ENCODE results near the gene UTS2R.
"Not testable (repeated sequence)": the region's sequence is repeated elsewhere in the genome, so short reads cannot be mapped to it uniquely, and the experiment has no call there.

UTS2R gene

DNA sequence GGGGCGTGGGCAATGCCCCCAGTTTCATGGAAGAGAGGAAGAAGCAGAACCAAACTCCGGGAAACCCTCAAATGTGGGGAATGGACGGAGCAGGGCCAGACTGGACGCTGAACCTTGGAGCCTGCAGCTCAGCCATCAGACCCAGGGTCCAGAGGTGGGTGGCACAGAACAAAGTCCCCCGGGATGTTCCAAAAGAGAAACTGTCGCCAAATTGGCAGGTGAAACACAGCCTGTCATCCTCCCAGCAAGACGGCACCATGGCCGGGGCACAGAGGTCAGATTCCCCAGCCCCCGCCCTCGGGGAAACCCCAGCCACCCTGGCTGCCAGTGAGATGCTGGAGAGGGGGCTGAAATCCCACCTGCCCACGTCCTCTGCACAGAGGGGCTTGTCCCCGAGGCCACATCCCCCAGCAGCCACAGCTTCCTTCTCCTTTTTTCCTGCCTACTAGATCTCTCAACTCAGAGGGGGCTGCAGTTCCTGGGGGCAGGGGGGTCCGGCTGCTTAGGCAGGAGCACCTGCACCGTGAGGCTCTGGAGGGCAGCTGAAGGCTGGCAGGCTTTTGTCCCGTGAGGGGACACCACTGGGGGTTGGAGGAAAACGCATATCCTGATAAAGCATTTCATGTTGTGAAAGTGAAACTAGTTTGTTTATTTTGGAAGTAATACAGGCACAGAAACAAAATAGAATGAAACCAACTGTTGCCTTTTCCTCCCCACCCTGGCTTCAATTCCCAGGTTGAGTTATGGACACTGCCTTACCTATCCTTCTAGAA is 36.8 kb upstream of the UTS2R start:
- DNase-seq: no peak

DNA sequence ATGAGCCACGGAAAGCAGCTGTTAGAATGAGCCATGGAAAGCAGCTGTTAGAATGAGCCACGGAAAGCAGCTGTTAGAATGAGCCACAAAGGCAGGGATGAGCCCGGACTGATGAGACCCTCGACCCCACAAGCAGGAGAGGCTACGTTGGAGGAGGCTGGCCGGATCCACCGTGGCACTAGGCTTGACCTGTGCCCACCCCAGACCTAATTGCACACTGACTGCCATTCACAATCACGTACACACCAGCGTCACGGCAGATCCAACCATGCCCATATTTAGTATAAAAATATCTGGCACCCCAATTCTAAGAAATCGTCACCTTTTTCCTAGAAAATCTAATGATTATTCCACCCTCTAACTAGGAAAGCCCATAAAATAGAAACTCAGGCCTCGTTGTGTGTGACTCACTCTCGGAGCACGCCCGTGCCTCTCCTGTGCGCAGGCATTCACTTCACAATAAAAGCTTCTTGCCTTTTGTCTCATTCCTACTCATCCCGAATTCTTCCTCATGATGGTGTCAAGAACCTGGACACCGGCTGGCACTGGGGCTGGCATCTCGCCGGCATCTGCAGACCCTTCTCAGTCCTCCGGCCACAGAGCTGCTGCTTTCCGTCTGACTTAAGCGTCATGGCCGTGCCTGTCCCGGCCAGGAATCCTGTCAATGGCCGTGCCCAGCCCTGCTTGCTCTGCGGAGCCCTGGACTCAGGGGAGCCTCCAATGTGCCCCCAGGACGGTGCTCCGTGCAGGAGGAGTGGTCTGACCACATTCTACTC is 32.5 kb upstream of the UTS2R start:
- DNase-seq: peak; percentile 45

DNA sequence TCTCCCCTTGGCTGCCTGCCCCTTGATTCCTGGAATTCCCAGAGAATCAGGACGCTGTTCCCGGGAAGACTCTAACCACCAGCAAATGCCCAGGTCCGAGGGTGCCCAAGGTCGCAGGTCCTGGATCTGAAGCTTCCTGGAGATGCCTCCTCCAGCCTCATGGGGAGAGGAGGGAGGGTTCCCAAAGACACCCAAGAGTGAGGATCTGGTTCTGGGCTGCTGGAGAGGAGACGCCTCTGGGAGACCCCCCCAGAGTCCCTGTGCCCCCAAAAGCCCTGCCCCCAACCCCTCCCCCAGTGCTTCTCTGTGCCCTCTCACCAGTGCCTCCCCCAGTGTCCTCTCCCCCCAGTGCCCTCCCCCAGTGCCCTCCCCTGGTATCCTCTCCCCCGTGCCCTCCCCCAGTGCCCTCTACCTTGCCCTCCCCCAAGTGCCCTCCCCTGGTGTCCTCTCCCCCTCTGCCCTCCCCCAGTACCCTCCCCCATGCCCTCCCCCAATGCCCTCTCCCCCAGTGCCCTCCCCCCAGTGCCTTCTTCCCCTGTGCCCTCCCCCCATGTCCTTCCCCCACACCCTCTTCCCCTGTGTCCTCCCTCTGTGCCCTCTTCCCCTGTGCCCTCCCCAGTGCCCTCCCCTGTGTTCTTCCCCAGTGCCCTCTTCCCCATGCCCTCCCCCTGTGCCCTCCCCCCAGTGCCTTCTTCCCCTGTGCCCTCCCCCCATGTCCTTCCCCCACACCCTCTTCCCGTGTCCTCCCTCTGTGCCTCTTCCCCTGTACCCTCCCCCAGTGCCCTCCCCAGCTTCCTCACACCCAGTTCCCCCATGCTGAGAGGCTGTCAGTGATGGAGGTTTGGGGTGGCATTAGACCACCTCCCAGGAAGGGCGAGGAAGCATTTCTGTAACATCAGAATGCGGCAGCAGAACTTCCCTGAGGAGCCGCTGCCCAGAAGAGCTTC is 31.7 kb upstream of the UTS2R start:
- no peak for DNase-seq

DNA sequence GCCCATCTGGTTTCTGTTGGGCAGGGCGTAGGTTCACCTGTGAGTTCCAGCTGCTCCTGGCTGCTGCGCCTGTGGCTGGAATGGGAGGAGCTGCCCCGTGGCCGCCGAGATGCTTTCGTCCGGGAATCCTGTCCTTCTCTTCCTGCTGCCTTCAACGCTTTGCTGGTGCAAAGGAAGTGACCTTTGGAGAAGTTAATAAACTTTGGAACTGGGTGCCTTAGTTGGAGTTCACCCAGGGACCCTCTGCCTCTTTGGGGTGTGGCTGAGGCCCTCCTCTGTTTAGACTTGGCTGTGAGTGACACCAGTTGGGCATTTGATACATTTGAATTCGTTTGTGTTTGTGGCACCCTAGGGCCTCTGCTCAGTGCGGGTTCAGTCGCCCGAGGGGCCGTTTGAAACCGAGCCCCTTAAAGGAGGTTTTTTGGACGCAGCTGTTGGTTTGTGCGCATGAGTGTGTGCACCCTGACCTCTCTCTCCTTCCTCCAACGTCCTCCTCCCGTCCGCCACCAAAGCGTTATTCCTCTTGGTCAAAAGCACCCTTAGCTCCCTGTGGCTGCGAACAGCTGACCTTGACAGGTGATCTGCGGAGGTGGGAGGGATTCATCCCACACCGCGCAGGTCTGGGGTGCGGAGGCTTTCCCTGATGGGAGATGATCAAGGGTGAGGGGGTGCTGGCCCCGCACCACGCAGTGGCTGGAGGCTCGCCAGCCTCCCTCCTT is 29.0 kb upstream of the UTS2R start:
- no peak for DNase-seq

DNA sequence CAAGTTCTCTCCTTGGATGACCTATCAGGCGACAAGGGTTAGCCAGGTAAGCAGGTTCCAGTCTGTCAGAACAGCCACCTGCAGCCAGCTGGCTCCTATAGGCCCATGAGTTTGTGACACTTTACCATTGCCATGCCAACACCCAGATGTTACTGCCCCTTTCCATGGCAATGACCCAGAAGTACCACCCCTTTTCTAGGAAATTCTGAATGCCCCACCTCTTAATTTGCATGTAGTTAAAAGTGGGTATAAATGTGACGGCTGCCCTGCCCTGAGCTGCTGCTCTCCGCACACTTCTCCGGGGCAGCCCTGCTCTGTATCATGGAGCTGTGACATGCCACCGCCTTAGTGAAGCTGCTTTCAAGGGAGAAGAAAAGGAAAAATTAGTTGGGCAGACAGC is 28.0 kb upstream of the UTS2R start:
- DNase-seq: no peak

DNA sequence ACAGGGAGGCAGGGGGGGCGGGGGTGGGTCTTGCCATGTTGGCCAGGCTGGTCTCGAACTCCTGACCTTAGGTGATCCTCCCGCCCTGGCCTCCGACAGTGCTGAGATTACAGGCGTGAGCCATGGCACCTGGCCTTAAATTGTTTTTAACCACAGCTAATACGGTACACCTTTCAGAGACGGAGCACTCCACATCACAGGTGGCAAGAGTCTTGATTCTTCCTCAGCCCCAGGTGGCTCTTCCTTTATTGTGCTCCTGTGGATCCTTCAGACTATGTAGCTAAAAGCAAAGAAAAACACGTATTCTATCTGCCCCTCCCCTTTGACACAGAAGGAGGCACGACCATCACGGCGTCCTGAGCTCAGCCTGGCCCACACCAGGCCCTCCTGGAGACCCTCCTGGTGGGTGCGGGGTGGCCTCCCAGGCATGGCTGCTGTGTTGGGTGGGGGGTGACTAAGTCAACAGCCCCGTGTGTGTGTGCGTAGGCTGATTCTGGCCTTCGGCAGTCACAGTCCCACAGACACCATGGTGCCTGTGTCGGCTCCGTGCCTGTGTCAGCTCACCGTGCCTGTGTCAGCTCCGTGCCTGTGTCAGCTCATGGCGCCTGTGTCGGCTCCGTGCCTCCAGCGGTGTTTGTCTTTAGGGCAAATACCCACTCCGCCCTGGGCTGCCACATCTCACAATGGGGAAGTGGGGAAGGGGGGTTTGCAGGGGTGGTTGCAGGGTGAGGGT is 27.2 kb upstream of the UTS2R start:
- DNase-seq: no peak

DNA sequence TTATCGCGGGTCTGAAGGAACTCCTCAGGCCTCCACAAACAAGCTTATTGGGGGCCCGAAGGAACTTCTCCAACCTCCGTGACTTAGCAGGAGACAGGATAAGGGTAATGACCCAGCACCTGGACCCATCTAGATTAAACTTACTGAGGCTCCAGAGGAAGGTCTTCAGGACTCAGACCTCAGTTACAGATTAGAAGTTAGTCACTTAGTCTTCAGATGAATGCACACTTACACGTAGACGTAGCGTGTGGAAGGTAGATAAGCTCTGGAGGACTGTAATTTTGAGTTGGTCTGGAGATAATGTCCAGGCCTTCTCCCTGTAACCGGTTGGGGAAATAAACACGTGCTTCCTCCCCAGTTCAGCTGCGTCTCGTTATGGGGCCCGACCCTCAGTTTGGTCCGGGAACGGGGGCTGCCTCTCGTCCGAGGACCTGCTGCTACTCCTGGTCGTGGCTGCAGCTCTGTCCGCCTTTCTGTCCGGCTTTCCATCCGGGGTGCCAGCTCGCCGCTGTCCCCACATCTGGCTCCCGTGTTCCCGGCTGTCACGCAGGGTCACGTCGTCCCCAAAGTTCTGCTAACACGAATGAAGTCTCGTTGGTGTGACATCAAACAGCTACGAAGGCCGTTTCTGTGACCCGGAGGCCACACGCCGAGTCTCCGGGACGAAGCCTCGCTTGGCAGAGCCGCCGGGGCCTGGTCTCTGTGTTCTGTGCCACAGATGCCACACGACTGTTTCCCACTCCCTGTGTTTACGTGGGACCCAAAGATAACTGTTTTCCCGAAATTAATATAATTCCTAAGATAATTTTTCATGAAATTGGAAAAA is 26.2 kb upstream of the UTS2R start:
- no peak for DNase-seq

DNA sequence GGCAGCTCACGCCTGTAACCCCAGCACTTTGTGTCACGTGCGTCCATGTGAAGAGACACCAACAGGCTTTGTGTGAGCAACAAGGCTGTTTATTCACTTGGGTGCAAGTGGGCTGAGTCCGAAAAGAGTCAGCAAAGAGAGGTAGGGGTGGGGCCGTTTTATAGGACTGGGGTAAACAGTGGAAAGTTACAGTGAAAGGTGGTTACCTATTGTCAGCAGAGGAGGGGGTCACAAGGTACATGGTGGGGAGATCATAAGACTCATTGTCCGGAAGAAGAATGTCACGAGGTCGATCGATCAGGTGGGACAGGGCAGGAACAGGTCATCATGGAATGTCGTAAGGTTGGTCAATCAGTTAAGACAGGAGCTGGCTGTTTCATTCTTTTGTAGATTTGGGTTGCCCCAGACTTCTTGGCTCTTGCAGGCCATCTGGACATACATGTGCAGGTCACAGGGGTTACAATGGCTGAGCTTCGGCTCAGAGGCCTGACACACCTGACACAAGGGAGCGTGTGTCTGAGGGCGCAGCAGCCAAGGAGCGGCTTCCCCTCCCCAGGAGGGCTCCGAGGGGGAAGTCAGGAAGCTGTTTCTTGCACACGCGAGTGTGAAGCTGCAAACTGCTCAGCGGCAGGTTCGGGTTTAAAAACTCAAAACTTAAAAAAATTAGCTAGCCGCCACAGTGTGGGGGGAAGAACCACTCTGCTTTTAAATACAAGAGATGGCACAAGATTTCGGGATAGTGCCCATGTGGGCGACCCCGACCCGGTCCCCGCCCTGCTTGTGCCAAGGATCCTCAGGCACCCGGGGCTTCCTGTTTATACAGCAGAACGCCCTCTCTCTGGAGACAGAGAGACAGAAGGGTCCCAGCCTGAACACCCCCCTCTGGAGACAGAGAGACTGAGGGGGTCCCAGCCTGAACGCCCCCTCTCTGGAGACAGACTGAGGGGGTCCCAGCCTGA is 24.9 kb upstream of the UTS2R start:
- no peak for DNase-seq

DNA sequence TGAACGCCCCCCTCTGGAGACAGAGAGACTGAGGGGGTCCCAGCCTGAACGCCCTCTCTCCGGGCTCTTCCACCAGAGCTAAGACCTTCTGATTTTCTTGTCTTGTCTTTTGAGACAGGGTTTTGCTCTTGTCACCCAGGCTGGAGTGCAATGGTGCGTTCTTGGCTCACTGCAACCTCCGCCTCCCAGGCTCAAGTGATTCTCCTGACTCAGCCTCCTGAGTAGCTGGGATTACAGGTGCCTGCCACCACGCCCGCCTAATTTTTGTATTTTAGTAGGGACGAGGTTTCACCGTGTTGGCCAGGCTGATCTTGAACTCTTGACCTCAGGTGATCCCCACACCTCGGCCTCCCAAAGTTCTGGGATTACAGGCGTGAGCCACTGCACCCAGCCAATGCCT is 23.6 kb upstream of the UTS2R start:
- DNase-seq: not testable (repeated sequence)

GRCh38 chr17:82348434-82348833 is 23.1 kb upstream of the UTS2R start:
- no peak for DNase-seq

- DNase-seq: no peak
Observed at GRCh38 chr17:82348866-82349265, 22.7 kb upstream of the UTS2R start.

DNA sequence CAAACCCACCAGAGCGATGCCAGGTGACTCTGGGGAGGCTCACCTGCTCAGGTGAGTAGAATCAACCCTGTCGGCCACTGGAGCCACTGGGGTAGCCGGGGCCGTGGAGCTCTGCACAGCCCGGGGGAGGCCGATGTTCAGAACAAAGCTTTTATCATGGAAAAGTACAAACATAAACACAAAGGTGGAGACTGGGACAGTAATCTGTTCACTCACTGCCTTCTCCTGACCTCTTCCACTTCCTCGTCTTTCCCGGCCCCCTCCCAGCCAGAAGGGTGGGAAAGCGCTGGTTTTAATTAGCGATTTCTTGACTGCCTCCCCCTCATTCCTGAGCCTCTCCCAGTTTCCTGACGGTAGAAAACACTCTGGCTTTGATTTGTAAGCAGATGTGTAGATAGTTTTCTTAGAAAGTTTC is 22.3 kb upstream of the UTS2R start:
- no peak for DNase-seq

DNA sequence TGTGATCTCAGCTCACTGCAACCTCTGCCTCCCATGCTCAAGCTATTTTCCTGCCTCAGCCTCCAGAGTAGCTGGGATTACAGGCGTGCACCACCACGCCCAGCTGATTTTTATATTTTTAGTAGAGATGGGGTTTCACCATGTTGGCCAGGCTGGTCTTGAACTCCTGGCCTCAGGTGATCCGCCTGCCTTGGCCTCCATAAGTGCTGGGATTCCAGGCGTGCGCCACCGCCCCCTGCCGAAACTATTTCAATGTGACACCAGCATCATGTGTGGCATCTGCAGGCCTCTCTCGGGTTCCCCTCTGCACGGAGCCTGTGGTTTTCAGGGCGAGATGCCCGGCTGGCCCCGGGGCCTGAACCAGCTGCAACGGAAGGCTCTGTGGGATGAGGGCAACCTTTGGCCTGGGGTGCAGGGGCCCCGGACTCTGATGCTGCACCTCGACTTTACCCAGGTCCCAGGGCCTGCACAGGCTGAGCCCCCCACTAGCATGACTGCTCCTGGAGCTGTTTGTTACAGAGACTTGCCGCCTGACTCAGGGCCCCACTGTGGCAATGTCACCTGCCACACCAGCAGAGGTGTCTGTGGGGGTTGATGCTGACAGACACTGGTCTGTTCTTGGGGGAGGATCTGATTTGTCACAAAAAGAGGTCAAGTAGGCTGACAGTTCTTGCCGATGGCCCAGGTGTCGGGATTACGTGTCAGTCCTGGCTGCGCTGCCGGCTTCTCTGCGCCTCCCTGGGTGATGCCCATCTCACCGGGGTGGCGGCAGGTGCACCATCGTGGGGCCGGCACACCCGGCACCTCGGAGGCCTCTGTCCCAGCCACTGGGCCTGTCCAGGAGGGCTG is 21.2 kb upstream of the UTS2R start:
- peak; percentile 50 for DNase-seq

GRCh38 chr17:82351254-82351712 is 20.3 kb upstream of the UTS2R start:
- no peak for DNase-seq

GRCh38 chr17:82351713-82352488 is 19.7 kb upstream of the UTS2R start:
- DNase-seq: peak; percentile 95

DNA sequence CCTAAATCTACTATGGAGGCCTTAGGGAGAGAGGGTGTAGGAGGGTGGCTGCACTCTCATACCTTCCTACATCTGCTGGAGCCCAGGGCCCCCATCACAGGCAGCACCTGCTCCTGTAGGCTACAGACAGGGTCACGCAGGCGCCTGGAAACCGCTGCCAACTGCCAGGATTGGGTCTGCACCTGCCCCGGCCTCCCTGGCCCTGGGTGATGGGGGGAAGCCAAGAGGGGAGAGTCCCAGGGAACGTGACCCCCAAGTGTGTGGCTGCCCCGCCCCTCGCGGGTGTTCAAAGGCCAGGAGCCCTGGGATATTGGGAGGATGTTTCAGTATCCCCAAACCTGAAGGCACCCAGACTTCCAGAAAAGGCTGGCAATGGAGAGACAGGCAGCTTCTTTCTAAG is 18.1 kb upstream of the UTS2R start:
- DNase-seq: no peak

- no peak for DNase-seq
Observed at GRCh38 chr17:82354804-82355308, 16.7 kb upstream of the UTS2R start.

Measured in NCI-H82 (cell line).